Kidney epithelial cell (primary cell): Measurements from ENCODE around the gene RASGRP3. TPM values are rescaled to one million over a fixed set of nuclear protein-coding genes. Genes with fewer than 3 reads are reported as not detected.
"Not testable (repeated sequence)": the region's sequence is repeated elsewhere in the genome, so short reads cannot be mapped to it uniquely, and the experiment has no call there.

Source experiments
- DNase-seq: peaks from one replicate; pipeline ENCODE4 v3.0.0-alpha.2; 2010; ENCODE audit warnings: low read depth
- H3K27me3 ChIP-seq: 2 replicates; pipeline ENCODE4 v1.6.0; 2011; ENCODE audit warnings: low read length; ENCODE audit not compliant: control insufficient read depth, insufficient read depth
- H3K36me3 ChIP-seq: 2 replicates; pipeline ENCODE4 v1.5.1; 2011; ENCODE audit warnings: low read length; ENCODE audit not compliant: control insufficient read depth, insufficient read depth
- H3K4me3 ChIP-seq: 2 replicates; pipeline ENCODE4 v1.5.1; 2011; ENCODE audit warnings: low read depth, mild to moderate bottlenecking, control low read depth, low read length
- CTCF ChIP-seq: IDR thresholded peaks from 2 replicates; pipeline ENCODE4 v1.5.1; 2011; ENCODE audit warnings: mild to moderate bottlenecking, moderate library complexity, low read length, control low read depth, inconsistent platforms; ENCODE audit not compliant: insufficient read depth, poor library complexity, severe bottlenecking
- total RNA-seq: library from RNA; depleted of rRNA; stranded (reverse); fragments of >200 nt; gene quantifications from 2 replicates; pipeline ENCODE4 v1.2.3, GENCODE V29; 2015

Gene RASGRP3
- total RNA-seq, 1 donor from 2014 or later, result 17.6 TPM

- no peaks in the 10 kb centered on the region for H3K36me3 ChIP-seq
- DNase-seq, result no peak
- no peaks in the 10 kb centered on the region for H3K27me3 ChIP-seq
- TF ChIP-seq CTCF, result no peak
- H3K4me3 ChIP-seq, result no peak overlapping the region
Observed at GRCh38 chr2:33459745-33460144, 16.7 kb upstream of the RASGRP3 start.

- not testable (repeated sequence) for DNase-seq, H3K4me3 ChIP-seq, H3K27me3 ChIP-seq, H3K36me3 ChIP-seq
Observed at GRCh38 chr2:33462512-33462911, 13.9 kb upstream of the RASGRP3 start.

- DNase-seq, result no peak
- no peaks in the 10 kb centered on the region for H3K27me3 ChIP-seq
- TF ChIP-seq CTCF, result no peak
Observed at GRCh38 chr2:33467413-33467812, 9.0 kb upstream of the RASGRP3 start.

GRCh38 chr2:33469238-33469637 lies 7.2 kb upstream of the RASGRP3 start:
- no peaks in the 10 kb centered on the region for H3K36me3 ChIP-seq
- DNase-seq, result no peak
- no peak for TF ChIP-seq CTCF
- no peaks in the 10 kb centered on the region for H3K27me3 ChIP-seq
- H3K4me3 ChIP-seq, result no peak overlapping the region

More at GRCh38 chr2:33467413-33467812, 9.0 kb upstream of the RASGRP3 start:
- Histone ChIP-seq H3K4me3 (no peak overlapping the region), H3K36me3 (no peaks in the 10 kb centered on the region)

- peak; percentile 82 for TF ChIP-seq CTCF
- H3K36me3 ChIP-seq, result no peaks in the 10 kb centered on the region
- no peaks in the 10 kb centered on the region for H3K27me3 ChIP-seq
- DNase-seq, result peak; percentile 72
- peak overlapping the region; percentile 43 for H3K4me3 ChIP-seq
Observed at GRCh38 chr2:33475224-33476130, 972 bp upstream of the RASGRP3 start.

GRCh38 chr2:33476793-33477190 lies 343 bp downstream of the RASGRP3 start:
- DNase-seq, result no peak
- no peak for TF ChIP-seq CTCF
- Histone ChIP-seq H3K4me3 (peak overlapping the region; percentile 43), H3K36me3 (no peaks in the 10 kb centered on the region), H3K27me3 (no peaks in the 10 kb centered on the region)
